Prostate gland (tissue), 2 donors: ENCODE results near the gene ADISSP.

Experiments
- CTCF ChIP-seq, 4 experiments: fragments of 200-600 bp in 2 of 4; fragments of 450-650 bp in 2 of 4; sonication (generic) in 2 of 4; IDR thresholded peaks; 1 replicate in 3 of 4; 2 replicates in 1 of 4; pipeline ENCODE4 v1.5.1; 2016 to 2019; ENCODE audit warnings: antibody characterized with exemption in 4 of 4, mild to moderate bottlenecking in 2 of 4, moderate library complexity in 2 of 4
- POLR2A ChIP-seq: fragments of 450-650 bp; IDR thresholded peaks from one replicate; pipeline ENCODE4 v1.6.1; 2016; ENCODE audit warnings: antibody characterized with exemption, mild to moderate bottlenecking
- POLR2AphosphoS5 ChIP-seq: sonication (generic); formaldehyde crosslinking; IDR thresholded peaks from one replicate; pipeline ENCODE4 v1.6.1; 2017; ENCODE audit warnings: antibody characterized with exemption

GRCh38 chr20:3719046-3719445, 48.5 kb downstream of the ADISSP start:
- TF ChIP-seq CTCF (IDR thresholded peaks at IDR 0.05) (no peak), POLR2A (no peak), POLR2AphosphoS5 (no peak)
